H54 (cell line): ENCODE measurements around the gene CD58.
"Not testable (repeated sequence)": the region's sequence is repeated elsewhere in the genome, so short reads cannot be mapped to it uniquely, and the experiment has no call there.

ENCODE experiments used
- DNase-seq: peaks from one replicate; pipeline ENCODE4 v3.0.0; 2011; ENCODE audit warnings: low spot score, mixed read lengths; ENCODE audit not compliant: insufficient read length
- FAIRE-seq: peaks from 3 replicates; lab custom pipeline; 2011; peaks lifted over from hg19 to GRCh38; lab: Jason Lieb, UNC
- POLR2A ChIP-seq: IDR thresholded peaks from 2 replicates; pipeline ENCODE4 v1.6.1; 2011; ENCODE audit warnings: low read depth, mild to moderate bottlenecking, low read length

The CD58 gene

GRCh38 chr1:116595065-116595840 is 24.4 kb upstream of the CD58 start:
- not testable (repeated sequence) for DNase-seq, FAIRE-seq

GRCh38 chr1:116593977-116594376 is 23.2 kb upstream of the CD58 start:
- not testable (repeated sequence) for FAIRE-seq, DNase-seq

- not testable (repeated sequence) for FAIRE-seq, DNase-seq
Measured at GRCh38 chr1:116593401-116593800, 22.6 kb upstream of the CD58 start.

- FAIRE-seq, DNase-seq: not testable (repeated sequence)
Measured at GRCh38 chr1:116591951-116592605, 21.3 kb upstream of the CD58 start.

- FAIRE-seq: not testable (repeated sequence)
Measured at GRCh38 chr1:116591006-116591950, 20.5 kb upstream of the CD58 start.

GRCh38 chr1:116590359-116591005 is 19.7 kb upstream of the CD58 start:
- DNase-seq, FAIRE-seq: not testable (repeated sequence)

More at GRCh38 chr1:116591006-116591950, 20.5 kb upstream of the CD58 start:
- DNase-seq: not testable (repeated sequence)

- DNase-seq: peak; percentile 40
- FAIRE-seq: peak; percentile 94
Measured at GRCh38 chr1:116589101-116589735, 18.4 kb upstream of the CD58 start.

GRCh38 chr1:116587501-116588227 is 16.8 kb upstream of the CD58 start:
- no peak for DNase-seq
- no peak for TF ChIP-seq POLR2A
- no peak for FAIRE-seq

GRCh38 chr1:116586741-116587143 is 15.9 kb upstream of the CD58 start:
- FAIRE-seq: no peak
- DNase-seq: no peak

GRCh38 chr1:116585886-116586285 is 15.1 kb upstream of the CD58 start:
- DNase-seq: no peak

More at GRCh38 chr1:116586741-116587143, 15.9 kb upstream of the CD58 start:
- no peak for TF ChIP-seq POLR2A

GRCh38 chr1:116581323-116581885 is 10.6 kb upstream of the CD58 start:
- DNase-seq (no peak), FAIRE-seq (no peak)
- no peak for TF ChIP-seq POLR2A

More at GRCh38 chr1:116585886-116586285, 15.1 kb upstream of the CD58 start:
- TF ChIP-seq POLR2A: no peak
- no peak for FAIRE-seq
